HG02588 (cell line): Measurements from ENCODE around the gene BCL11B.

Experiments used
- ATAC-seq: cut with Tn5 transposase; IDR thresholded peaks from one replicate; pipeline ENCODE4 v1.9.1; 2021; ENCODE audit warnings: mild to moderate bottlenecking, moderate library complexity; ENCODE audit not compliant: unreplicated experiment

BCL11B gene

GRCh38 chr14:99123208-99123870 lies 148.7 kb downstream of the BCL11B start:
- ATAC-seq, result no peak

- no peak for ATAC-seq
Observed at GRCh38 chr14:99122521-99123125, 149.4 kb downstream of the BCL11B start.

- ATAC-seq, result no peak
Observed at GRCh38 chr14:99121319-99121875, 150.6 kb downstream of the BCL11B start.

GRCh38 chr14:99120526-99121318 lies 151.3 kb downstream of the BCL11B start:
- ATAC-seq, result no peak

GRCh38 chr14:99119554-99120525 lies 152.2 kb downstream of the BCL11B start:
- no peak for ATAC-seq
